ENCODE data around the gene PTPN1.

PTPN1 gene

DNA sequence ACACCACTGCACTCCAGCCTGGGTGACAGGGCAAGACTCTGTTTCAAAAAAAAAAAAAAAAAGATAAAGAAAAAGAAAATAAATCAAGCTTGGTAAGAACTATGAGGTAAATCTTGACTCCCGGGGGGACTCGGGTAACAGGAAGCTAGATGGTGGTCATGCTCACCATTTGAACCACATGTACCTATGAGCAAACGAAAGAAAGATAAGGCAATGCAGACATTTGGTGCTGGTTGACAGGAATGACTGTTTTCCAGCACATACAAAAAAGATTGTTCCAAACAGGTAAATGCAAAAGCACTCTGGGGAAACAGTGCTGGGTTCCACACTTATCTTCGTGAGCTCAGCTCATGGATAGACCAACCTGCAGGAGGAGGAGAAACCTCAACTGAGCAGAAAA is 22.8 kb upstream of the PTPN1 start:
- DNase-seq, result no peak
- H3K27me3 ChIP-seq (replicated peaks), result no peaks in the 10 kb centered on the region
- no peak overlapping the region for H3K27ac ChIP-seq
- H3K4me3 ChIP-seq (ENCODE audit: low read depth, low read length), result no peak overlapping the region
- in situ Hi-C loops (cut with HindIII; ENCODE audit: low pct_ligation_motif_present, low sequenced_read_pairs), result no loop called here
- TF ChIP-seq, protein P1, sequence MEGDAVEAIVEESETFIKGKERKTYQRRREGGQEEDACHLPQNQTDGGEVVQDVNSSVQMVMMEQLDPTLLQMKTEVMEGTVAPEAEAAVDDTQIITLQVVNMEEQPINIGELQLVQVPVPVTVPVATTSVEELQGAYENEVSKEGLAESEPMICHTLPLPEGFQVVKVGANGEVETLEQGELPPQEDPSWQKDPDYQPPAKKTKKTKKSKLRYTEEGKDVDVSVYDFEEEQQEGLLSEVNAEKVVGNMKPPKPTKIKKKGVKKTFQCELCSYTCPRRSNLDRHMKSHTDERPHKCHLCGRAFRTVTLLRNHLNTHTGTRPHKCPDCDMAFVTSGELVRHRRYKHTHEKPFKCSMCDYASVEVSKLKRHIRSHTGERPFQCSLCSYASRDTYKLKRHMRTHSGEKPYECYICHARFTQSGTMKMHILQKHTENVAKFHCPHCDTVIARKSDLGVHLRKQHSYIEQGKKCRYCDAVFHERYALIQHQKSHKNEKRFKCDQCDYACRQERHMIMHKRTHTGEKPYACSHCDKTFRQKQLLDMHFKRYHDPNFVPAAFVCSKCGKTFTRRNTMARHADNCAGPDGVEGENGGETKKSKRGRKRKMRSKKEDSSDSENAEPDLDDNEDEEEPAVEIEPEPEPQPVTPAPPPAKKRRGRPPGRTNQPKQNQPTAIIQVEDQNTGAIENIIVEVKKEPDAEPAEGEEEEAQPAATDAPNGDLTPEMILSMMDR (IDR thresholded peaks at IDR 0.05; ENCODE audit: low read depth, low read length, missing control alignments), result no peak
- no peaks in the 10 kb centered on the region for H3K36me3 ChIP-seq (replicated peaks)

DNA sequence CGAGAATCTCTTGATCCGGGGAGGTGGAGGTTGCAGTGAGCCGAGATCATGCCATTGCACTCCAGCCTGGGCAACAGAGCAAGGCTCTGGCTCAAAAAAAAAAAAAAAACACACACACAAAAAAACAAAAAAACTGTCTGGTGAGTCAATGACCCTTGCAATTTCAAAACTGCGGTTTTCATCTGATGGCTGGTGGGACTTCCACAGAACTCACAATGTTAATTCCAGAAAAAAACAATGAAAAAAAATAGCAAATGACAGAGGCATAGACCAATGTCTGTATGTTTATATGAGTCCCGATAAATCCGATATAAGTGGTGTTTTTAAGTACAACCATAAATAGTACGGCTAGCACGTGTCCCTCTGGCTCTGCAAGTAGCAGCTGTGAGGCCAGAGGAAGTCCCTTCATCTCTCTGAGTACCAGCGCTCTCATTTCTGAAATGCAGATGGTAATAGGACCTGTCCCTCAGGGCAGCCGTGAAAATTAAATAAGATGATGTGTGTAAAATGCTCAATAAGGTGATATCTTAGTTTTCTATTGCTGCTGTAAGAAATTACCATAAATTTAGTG is 21.9 kb upstream of the PTPN1 start:
- TF ChIP-seq, protein P1 (IDR thresholded peaks at IDR 0.05; ENCODE audit: low read depth, low read length, missing control alignments), result no peak
- Histone ChIP-seq H3K27me3 (replicated peaks) (no peaks in the 10 kb centered on the region), H3K4me3 (ENCODE audit: low read depth, low read length) (no peak overlapping the region), H3K36me3 (replicated peaks) (no peaks in the 10 kb centered on the region), H3K27ac (no peak overlapping the region)
- no peak for DNase-seq
- in situ Hi-C loops (cut with HindIII; ENCODE audit: low pct_ligation_motif_present, low sequenced_read_pairs), result no loop called here

DNA sequence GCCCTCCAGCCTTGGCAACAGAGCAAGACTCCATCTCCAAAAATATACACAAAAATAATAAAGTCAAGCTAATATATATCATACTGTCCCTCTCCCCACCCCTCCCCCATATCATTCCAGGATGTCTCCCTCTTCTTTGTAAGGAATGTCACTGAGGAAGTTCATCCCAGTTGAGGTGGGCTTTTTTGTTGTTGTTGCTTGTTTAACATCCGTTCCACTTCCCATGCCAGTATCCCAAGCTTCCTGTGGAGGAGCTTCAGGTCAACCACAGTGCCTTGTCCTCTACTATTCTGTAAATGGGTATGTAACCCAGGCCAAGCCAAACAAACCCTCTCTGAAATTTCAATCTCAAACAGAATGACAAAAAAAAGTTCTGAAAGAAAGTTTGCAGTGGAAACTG is 19.0 kb upstream of the PTPN1 start:
- in situ Hi-C loops (cut with HindIII; ENCODE audit: low pct_ligation_motif_present, low sequenced_read_pairs), result no loop called here
- Histone ChIP-seq H3K27ac (no peak overlapping the region), H3K36me3 (replicated peaks) (no peaks in the 10 kb centered on the region), H3K27me3 (replicated peaks) (no peaks in the 10 kb centered on the region), H3K4me3 (ENCODE audit: low read depth, low read length) (no peak overlapping the region)
- no peak for DNase-seq
- TF ChIP-seq, protein P1 (IDR thresholded peaks at IDR 0.05; ENCODE audit: low read depth, low read length, missing control alignments), result no peak

DNA sequence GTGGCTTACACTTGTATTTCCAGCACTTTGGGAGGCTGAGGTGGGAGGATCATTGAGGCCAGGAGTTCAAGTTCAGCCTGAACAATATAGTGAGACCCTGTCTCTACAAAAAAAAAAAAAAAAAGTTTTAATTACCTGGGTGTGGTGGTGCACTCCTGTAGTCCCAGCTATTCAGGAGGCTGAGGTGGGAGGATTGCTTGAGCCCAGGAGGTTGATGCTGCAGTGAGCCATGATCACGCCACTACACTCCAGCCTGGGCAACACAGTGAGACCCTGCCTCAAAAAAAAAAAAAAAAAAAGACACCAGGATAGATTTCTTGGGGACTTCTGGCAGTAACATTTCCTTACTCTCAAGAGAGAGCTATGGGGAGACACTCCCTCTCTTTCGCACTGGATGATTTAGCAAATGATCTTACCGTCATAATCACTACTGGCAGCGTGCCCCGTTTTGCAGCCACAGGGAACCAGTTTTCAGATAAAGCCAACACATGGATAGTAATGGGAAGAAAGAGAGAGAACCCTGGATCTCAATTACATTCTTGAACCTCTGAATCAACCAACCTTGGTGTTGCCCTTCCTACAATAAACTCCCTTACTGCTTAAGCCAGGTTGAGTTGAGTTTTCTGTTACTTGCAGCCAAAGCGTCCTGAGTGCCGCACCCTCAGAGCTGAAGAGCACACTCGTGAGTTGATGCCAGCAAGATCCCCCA is 18.1 kb upstream of the PTPN1 start:
- Histone ChIP-seq H3K4me3 (ENCODE audit: low read depth, low read length) (no peak overlapping the region), H3K36me3 (replicated peaks) (no peaks in the 10 kb centered on the region), H3K27me3 (replicated peaks) (no peaks in the 10 kb centered on the region), H3K27ac (peak overlapping the region; percentile 31)
- TF ChIP-seq, protein P1 (IDR thresholded peaks at IDR 0.05; ENCODE audit: low read depth, low read length, missing control alignments), result no peak
- DNase-seq, result no peak
- in situ Hi-C loops (cut with HindIII; ENCODE audit: low pct_ligation_motif_present, low sequenced_read_pairs), result no loop called here

DNA sequence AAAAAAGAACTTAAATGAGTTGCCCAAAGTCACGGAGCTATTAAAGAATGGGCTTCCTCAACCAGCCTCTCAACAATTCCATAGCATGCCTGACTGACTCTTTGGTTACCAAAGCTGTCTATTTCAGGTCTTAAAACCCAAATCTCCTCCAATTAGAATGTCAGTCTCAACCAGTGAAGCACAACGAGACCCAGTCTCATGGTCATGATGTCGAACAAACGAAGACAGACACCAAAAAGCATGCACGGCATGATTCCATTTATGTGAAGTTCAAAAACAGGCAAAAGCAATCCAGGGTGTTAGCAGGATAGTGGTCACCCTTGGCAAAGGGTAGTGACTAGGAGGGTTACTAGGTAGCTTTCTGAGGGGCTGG is 16.3 kb upstream of the PTPN1 start:
- TF ChIP-seq, protein P1 (IDR thresholded peaks at IDR 0.05; ENCODE audit: low read depth, low read length, missing control alignments), result no peak
- no peaks in the 10 kb centered on the region for H3K36me3 ChIP-seq (replicated peaks)
- no peak for DNase-seq
- no peak overlapping the region for H3K4me3 ChIP-seq (ENCODE audit: low read depth, low read length)
- H3K27ac ChIP-seq, result no peak overlapping the region
- in situ Hi-C loops (cut with HindIII; ENCODE audit: low pct_ligation_motif_present, low sequenced_read_pairs), result no loop called here
- no peaks in the 10 kb centered on the region for H3K27me3 ChIP-seq (replicated peaks)

DNA sequence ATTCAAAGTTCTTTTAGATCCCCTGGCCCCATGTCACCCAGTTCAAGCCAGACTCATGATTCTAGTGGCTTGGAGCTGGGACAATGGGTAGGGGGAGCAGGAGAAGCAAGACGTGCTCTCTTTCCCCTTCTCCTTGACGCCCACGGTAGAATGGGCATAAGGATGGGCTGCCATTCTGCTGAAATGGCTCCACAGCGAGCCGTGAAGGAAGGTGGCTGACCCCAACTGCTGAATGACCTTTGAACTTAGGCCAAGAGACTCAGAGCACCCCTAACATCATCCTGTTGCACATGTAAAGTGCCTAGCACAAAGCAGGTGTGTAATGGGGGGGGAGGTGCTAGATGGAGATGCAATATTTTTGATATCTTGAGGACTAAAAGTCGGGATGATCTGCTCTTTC is 15.8 kb upstream of the PTPN1 start:
- H3K4me3 ChIP-seq (ENCODE audit: low read depth, low read length), result no peak overlapping the region
- TF ChIP-seq, protein P1 (IDR thresholded peaks at IDR 0.05; ENCODE audit: low read depth, low read length, missing control alignments), result no peak
- no peaks in the 10 kb centered on the region for H3K36me3 ChIP-seq (replicated peaks)
- H3K27ac ChIP-seq, result no peak overlapping the region
- no peaks in the 10 kb centered on the region for H3K27me3 ChIP-seq (replicated peaks)
- in situ Hi-C loops (cut with HindIII; ENCODE audit: low pct_ligation_motif_present, low sequenced_read_pairs), result no loop called here
- no peak for DNase-seq

Measured in brain microvascular endothelial cell (primary cell).